Urinary bladder (tissue), 4 donors: ENCODE measurements around the gene DHDH. TPM values are rescaled to one million over a fixed set of nuclear protein-coding genes. Genes with fewer than 3 reads are reported as not detected.
"Not testable (repeated sequence)": the region's sequence is repeated elsewhere in the genome, so short reads cannot be mapped to it uniquely, and the experiment has no call there.

Experiments
- DNase-seq: peaks from one replicate; pipeline ENCODE4 v3.0.0-alpha.2; 2015; ENCODE audit errors: extremely low spot score
- H3K27ac ChIP-seq: one replicate; pipeline ENCODE4 v1.5.1; 2013; ENCODE audit warnings: low read depth, mild to moderate bottlenecking, moderate library complexity
- H3K36me3 ChIP-seq: one replicate; pipeline ENCODE4 v1.6.1; 2013; ENCODE audit warnings: mild to moderate bottlenecking, moderate library complexity; ENCODE audit not compliant: insufficient read depth
- H3K4me1 ChIP-seq: one replicate; pipeline ENCODE4 v1.6.1; 2013; ENCODE audit warnings: mild to moderate bottlenecking, moderate library complexity; ENCODE audit not compliant: insufficient read depth
- H3K4me3 ChIP-seq: one replicate; pipeline ENCODE4 v1.5.1; 2013; ENCODE audit warnings: low read depth, low read length
- WGBS: extraction: QIAGEN DNeasy Blood & Tissue Kit; methylation state at CpG from one replicate; pipeline ENCODE4 v1.1.7; 2013; 5-methylcytosine and 5-hydroxymethylcytosine counted together
- polyA plus RNA-seq: library from polyadenylated mRNA; stranded (reverse); fragments of 200-250 nt; gene quantifications from one replicate; pipeline ENCODE4 v1.2.3, GENCODE V29; 2013
- total RNA-seq: library from RNA; depleted of rRNA; stranded (reverse); fragments of >200 nt; gene quantifications from one replicate; pipeline ENCODE4 v1.2.3, GENCODE V29; 2014
- donor health status: healthy with polysubstance abuse.
- donor health status: healthy.

The DHDH gene
- total and polyA plus RNA-seq, 2 donors = 0.37 to 0.75 TPM

- Histone ChIP-seq H3K36me3 (no peaks in the 10 kb centered on the region), H3K27ac (no peak overlapping the region), H3K4me1 (no peaks in the 10 kb centered on the region), H3K4me3 (no peak overlapping the region)
- WGBS = 85% methylated on average over 18 of the region's 18 CpGs
- DNase-seq = no peak
Observed at GRCh38 chr19:48922548-48923490, 10.7 kb upstream of the DHDH start.

DNA sequence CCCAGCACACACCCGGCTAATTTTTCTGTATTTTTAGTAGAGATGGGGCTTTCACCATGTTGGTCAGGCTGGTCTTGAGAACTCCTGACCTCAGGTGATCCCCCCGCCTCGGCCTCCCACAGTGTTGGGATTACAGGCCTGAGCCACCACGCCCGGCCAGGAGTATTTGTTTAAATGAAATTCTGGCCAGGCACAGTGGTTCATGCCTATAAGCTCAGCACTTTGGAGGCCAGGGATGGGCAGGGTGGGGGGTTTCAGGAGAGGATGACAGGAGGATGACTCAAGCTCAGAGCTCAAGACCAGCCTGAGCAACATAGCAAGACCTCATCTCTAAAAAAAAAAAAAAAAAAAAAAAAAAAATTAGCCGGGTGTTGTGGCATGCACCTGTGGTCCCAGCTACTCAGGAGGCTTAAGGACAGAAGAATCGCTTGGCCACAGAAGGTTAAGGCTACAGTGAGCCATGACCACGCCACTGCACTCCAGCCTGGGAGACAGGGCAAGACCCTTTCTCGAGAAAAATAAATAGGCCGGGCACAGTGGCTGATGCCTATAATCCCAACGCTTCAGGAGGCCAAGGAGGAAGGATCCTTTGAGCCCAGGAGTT is 8.2 kb upstream of the DHDH start:
- Histone ChIP-seq H3K27ac (no peak overlapping the region), H3K36me3 (no peaks in the 10 kb centered on the region), H3K4me3 (no peak overlapping the region), H3K4me1 (no peaks in the 10 kb centered on the region)
- WGBS = 74% methylated on average over 11 of the region's 11 CpGs
- no peak for DNase-seq

GRCh38 chr19:48925890-48926289 is 7.6 kb upstream of the DHDH start:
- H3K27ac ChIP-seq, H3K36me3 ChIP-seq, H3K4me3 ChIP-seq, H3K4me1 ChIP-seq, DNase-seq: not testable (repeated sequence)
- 88% methylated on average over 8 of the region's 8 CpGs for WGBS

DNA sequence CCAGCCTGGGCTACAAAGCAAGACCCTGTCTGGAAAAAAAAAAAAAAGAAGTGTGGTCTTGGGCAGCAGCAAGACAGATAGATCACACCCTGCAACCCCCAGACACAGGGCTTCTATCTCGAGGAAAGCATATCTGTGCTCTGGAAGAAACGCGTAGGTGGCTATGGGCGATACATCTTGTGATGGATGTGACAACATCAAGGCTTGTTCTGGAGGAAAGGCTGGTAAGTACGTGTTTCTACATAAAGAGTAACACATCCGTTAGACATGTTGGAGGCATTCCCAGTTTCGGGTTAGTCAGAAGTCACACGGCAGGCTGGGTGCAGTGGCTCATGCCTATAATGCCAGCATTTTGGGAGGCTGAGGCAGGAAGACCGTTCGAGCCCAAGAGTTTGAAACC is 6.6 kb upstream of the DHDH start:
- WGBS = 20% methylated on average over 10 of the region's 10 CpGs
- Histone ChIP-seq H3K4me1 (no peaks in the 10 kb centered on the region), H3K27ac (no peak overlapping the region), H3K36me3 (no peaks in the 10 kb centered on the region), H3K4me3 (no peak overlapping the region)
- no peak for DNase-seq

GRCh38 chr19:48927692-48928091 is 5.8 kb upstream of the DHDH start:
- H3K4me3 ChIP-seq, H3K27ac ChIP-seq, DNase-seq, H3K4me1 ChIP-seq, H3K36me3 ChIP-seq: not testable (repeated sequence)
- WGBS = 88% methylated on average over 17 of the region's 17 CpGs

DNA sequence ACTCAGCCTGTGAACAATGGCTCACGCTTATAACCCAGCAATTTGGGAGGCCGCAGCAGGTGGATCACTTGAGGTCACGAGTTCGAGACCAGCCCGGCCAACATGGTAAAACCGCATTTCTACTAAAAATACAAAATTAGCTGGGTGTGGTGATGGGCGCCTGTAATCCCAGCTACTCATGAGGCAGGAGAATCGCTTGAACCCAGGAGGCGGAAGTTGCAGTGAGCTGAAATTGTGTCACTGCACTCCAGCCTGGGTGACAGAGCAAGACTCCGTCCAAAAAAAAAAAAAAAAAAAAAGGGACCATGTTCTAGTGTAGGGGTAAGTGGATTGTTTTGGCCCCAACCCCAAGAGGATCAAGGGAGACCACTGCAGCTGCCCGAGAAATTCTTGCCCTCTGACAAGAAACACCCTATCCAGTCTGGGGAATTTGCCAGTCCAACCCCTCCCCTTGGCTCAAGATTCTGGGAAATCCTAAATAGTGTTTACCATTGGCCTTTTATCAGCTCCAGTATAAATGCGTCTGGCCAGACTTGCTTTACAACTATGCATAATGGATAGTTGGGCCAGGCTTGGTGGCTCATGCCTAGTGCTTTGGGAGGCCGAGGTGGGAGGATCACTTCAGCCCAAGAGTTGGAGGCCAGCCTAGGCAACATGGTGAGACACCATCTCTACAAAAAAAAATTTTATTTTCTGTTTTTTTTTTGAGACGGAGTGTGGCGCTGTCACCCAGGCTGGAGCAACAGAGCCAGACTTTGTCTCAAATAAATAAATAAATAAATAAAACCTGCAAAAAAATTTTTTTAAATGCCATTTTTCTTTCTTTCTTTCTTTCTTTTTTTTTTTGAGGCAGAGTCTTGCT is 5.1 kb upstream of the DHDH start:
- Histone ChIP-seq H3K4me1 (no peaks in the 10 kb centered on the region), H3K4me3 (no peak overlapping the region), H3K27ac (no peak overlapping the region), H3K36me3 (no peaks in the 10 kb centered on the region)
- 65% methylated on average over 15 of the region's 15 CpGs for WGBS
- no peak for DNase-seq

GRCh38 chr19:48934837-48935236 is 1.3 kb downstream of the DHDH start:
- H3K36me3 ChIP-seq = no peaks in the 10 kb centered on the region
- no peak overlapping the region for H3K4me3 ChIP-seq
- no peaks in the 10 kb centered on the region for H3K4me1 ChIP-seq
- WGBS = 80% methylated on average over 19 of the region's 19 CpGs
- DNase-seq = no peak
- no peak overlapping the region for H3K27ac ChIP-seq

DNA sequence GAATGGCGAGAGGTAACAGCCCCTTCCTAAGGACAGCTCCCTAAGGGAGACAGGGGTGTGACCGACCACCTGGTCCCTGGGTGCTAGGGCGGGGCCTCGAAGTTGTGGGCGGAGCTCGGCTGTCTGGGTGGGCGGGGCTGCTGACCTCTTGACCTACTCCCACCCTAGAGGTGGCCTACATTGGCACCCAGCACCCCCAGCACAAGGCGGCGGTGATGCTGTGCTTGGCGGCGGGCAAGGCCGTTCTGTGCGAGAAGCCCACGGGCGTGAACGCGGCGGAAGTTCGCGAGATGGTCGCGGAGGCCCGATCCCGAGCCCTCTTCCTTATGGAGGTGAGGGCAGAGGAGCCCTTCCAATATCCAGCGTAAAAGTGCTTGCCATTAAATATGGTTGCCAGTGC is 2.4 kb downstream of the DHDH start:
- Histone ChIP-seq H3K4me3 (no peak overlapping the region), H3K27ac (no peak overlapping the region), H3K36me3 (no peaks in the 10 kb centered on the region), H3K4me1 (no peaks in the 10 kb centered on the region)
- no peak for DNase-seq
- WGBS = 97% methylated on average over 25 of the region's 25 CpGs

DNA sequence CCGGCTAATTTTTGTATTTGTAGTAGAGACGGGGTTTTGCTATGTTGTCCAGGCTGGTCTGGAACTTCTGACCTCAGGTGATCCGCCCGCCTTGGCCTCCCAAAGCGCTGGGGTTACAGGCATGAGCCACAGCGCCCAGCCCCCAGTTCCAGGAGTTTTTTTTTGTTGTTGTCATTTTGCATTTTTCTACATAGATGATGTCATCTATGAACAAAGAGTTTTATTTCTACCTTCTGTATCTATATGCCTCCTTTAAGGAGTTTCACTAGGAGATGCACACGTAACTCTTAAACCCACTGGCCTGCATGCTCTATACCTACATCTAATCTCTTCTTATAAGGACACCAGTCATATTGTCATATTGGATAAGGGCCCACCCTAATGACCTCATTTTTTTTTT is 4.8 kb downstream of the DHDH start:
- no peaks in the 10 kb centered on the region for H3K4me1 ChIP-seq
- H3K27ac ChIP-seq = no peak overlapping the region
- no peak for DNase-seq
- no peak overlapping the region for H3K4me3 ChIP-seq
- no peaks in the 10 kb centered on the region for H3K36me3 ChIP-seq
- WGBS = 78% methylated on average over 7 of the region's 7 CpGs

- WGBS = 97% methylated on average over 5 of the region's 5 CpGs
- no peak overlapping the region for H3K27ac ChIP-seq
- no peaks in the 10 kb centered on the region for H3K4me1 ChIP-seq
- H3K4me3 ChIP-seq = no peak overlapping the region
- H3K36me3 ChIP-seq = no peaks in the 10 kb centered on the region
- no peak for DNase-seq
Observed at GRCh38 chr19:48940902-48941301, 7.4 kb downstream of the DHDH start.

DNA sequence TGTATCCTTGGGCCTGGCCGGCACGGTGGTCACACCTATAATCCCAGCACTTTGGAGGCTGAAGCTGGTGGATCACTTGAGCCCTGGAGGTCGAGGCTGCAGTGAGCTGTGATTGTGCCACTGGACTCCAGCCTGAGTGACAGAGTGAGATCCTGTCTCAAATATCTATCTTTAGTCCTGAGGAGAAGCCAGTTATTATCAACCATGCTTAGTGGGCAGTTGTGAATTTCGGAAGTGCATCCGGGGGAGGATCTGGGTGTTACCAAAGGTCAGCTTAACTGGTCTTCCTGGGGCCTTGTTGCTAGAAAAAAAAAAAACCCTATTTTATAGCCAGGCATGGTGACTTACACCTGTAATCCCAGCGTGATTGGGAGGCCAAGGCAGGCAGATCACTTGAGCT is 9.6 kb downstream of the DHDH start:
- no peaks in the 10 kb centered on the region for H3K36me3 ChIP-seq
- H3K4me3 ChIP-seq = no peak overlapping the region
- 89% methylated on average over 6 of the region's 6 CpGs for WGBS
- DNase-seq = no peak
- no peaks in the 10 kb centered on the region for H3K4me1 ChIP-seq
- H3K27ac ChIP-seq = no peak overlapping the region

GRCh38 chr19:48945415-48945814 is 11.9 kb downstream of the DHDH start:
- WGBS = 93% methylated on average over 5 of the region's 5 CpGs
- no peaks in the 10 kb centered on the region for H3K36me3 ChIP-seq
- no peak for DNase-seq
- H3K27ac ChIP-seq = no peak overlapping the region
- H3K4me3 ChIP-seq = no peak overlapping the region
- no peaks in the 10 kb centered on the region for H3K4me1 ChIP-seq

- Histone ChIP-seq H3K36me3 (no peaks in the 10 kb centered on the region), H3K4me1 (no peaks in the 10 kb centered on the region), H3K4me3 (no peak overlapping the region), H3K27ac (no peak overlapping the region)
- 88% methylated on average over 2 of the region's 2 CpGs for WGBS
- DNase-seq = no peak
Observed at GRCh38 chr19:48945817-48946216, 12.3 kb downstream of the DHDH start.
